Coronary artery (tissue), 2 donors: ENCODE results near the gene MYO18A.

Experiments used
- DNase-seq: peaks from one replicate; pipeline ENCODE4 v3.0.0-alpha.2; 2017; ENCODE audit warnings: low spot score
- H3K27ac ChIP-seq, 2 donors: fragments of 200-600 bp; sonication (generic); one replicate each; pipeline ENCODE4 v1.5.1; 2016 to 2019
- H3K4me3 ChIP-seq: fragments of 200-600 bp; sonication (generic); 2 replicates; pipeline ENCODE4 v1.5.1; 2016; ENCODE audit warnings: mild to moderate bottlenecking, moderate library complexity
- CTCF ChIP-seq: fragments of 200-600 bp; sonication (generic); IDR thresholded peaks from one replicate; pipeline ENCODE4 v1.5.1; 2019; ENCODE audit warnings: antibody characterized with exemption

The MYO18A gene

DNA sequence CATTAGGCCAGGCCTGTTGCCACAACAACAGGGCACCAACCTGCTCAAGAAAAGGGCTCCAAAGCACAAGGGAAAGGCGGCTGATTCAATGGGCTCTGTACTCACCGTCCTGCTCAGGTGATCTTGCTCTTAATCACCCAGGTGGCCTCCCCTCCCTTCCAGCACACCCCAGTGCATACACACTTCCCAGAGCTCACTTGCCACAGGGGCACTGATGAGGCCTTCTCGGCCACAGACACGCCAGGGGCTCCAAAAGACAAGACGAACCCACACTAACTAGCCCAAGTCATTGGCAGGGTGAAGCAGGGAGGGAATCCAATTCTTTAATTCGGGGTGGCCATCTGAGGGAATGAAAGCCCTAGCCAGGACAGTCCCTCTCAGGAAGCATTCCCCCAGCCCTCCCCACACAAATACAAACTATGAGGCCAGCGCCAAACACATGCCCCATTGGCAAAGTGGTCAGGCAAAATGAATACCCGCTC, 1.4 kb downstream of the MYO18A start:
- Histone ChIP-seq H3K4me3 (peak overlapping the region; percentile 79), H3K27ac (peak overlapping the region; percentile 74 to 89)
- no peak for TF ChIP-seq CTCF
- DNase-seq = no peak

- H3K27ac ChIP-seq = peak overlapping the region; percentile 74 to 89
- DNase-seq = peak; percentile 71
- no peak overlapping the region for H3K4me3 ChIP-seq
- TF ChIP-seq CTCF = no peak
Observed at GRCh38 chr17:29177871-29178749, 2.1 kb downstream of the MYO18A start.

DNA sequence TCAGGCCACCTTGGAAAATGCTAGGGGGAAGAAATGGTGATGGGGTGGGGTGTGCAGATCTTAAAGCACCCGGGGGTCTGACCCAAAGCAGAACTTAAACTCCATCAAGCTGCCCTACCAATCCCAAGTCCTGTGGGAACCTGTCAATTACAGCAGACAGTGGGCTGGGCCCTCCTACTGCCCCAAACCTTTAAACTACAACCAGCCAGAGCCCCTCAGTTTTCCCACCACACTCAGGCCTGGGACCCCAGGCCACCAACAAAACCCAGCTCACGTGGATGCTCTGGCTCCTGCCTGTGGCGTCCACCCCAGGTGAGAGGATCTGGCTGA, 2.7 kb downstream of the MYO18A start:
- Histone ChIP-seq H3K27ac (peak overlapping the region; percentile 74 to 89), H3K4me3 (no peak overlapping the region)
- DNase-seq = no peak
- no peak for TF ChIP-seq CTCF

DNA sequence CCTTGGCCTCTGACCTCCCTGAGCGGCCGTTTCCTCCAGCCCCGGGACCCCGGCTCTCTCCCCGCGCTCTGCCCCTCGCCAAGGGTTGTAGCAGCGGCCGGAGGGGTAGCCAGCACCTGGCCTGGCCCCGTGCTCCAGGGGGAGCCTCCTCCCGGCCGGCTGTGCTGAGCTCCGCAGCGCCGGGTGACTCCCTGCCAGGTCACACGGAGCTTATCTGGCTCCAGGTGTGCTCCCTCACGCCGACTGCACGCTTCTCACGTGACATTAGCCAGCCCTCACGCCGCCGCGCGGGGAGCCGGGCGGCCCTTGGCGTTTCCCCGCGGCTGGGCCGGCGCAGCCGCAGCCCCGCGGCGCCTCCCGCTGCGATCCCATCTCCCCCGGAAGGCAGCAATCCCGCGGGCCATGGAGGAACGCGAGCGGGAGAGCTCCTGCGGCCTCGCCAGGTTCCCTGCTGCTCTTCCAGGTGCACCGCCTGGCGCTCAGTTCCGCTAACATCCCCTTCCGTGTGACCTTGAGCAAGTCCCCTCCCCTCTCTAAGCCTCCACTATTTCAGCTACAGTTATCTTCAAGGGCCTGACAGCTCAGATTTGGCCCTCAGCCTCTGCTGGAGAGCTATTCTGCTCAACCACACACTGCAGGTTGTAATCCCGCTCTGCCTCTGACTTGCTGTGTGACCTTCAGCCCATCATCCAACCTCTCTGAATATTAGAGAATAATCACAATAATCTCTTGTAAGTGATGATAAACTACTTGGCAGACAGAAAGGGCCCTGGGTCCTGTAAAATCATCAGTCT, 3.4 kb downstream of the MYO18A start:
- TF ChIP-seq CTCF = no peak
- H3K4me3 ChIP-seq = peak overlapping the region; percentile 84
- peak overlapping the region; percentile 74 to 89 for H3K27ac ChIP-seq
- no peak for DNase-seq

DNA sequence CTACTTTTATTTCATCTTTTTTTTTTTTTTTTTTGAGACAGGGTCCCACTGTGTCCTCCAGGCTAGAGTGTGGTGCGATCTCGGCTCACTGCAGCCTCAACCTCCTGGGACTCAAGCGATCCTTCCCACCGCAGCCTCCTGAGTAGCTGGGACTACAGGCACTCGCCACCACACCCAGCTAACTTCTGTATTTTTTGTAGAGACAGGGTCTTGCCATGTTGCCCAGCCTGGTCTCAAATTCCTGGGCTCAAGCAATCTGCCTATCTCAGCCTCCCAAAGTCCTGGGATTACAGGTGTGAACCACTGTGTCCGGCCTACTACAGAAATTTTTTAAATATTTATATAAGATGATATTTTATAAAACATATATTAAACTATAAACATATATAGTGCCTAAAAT, 4.8 kb downstream of the MYO18A start:
- Histone ChIP-seq H3K4me3 (no peak overlapping the region), H3K27ac (no peak overlapping the region)
- DNase-seq = no peak
- no peak for TF ChIP-seq CTCF

- Histone ChIP-seq H3K27ac (no peak overlapping the region), H3K4me3 (no peak overlapping the region)
- DNase-seq = no peak
- no peak for TF ChIP-seq CTCF
Observed at GRCh38 chr17:29172589-29172988, 7.6 kb downstream of the MYO18A start.
